D721Med (cell line): ENCODE data around the gene CDH23.

Experiments
- DNase-seq: peaks from one replicate; pipeline ENCODE4 v3.0.0; 2011; ENCODE audit warnings: low spot score; ENCODE audit not compliant: insufficient read length
- FAIRE-seq: peaks from 2 replicates; lab custom pipeline; 2011; peaks lifted over from hg19 to GRCh38; lab: Jason Lieb, UNC
- TF ChIP-seq, protein P1 (sequence below): IDR thresholded peaks from 2 replicates; pipeline ENCODE4 v1.5.1; 2012; ENCODE audit warnings: mild to moderate bottlenecking, control low read depth; ENCODE audit not compliant: insufficient read depth; ENCODE audit errors: missing control alignments

CDH23 gene

DNA sequence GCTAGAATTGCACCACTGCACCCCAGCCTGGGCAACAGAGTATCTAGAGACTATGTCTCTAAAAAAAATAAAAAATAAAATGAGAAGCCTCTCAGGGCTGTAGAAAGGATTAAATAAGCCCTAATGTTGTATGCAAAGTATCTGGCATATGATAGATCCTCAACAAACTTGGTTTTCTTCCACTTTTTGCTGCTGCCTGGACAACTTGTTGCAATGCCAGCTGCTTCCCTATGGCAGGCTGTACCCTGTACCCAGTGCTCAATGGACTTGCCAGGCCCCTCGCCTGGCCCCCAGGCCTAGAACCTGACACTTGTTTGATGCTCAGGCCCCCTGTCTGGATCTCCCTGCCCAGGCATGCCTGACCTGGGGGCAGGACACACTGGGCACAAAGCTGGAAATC lies 28.5 kb upstream of the CDH23 start:
- TF ChIP-seq, protein P1, sequence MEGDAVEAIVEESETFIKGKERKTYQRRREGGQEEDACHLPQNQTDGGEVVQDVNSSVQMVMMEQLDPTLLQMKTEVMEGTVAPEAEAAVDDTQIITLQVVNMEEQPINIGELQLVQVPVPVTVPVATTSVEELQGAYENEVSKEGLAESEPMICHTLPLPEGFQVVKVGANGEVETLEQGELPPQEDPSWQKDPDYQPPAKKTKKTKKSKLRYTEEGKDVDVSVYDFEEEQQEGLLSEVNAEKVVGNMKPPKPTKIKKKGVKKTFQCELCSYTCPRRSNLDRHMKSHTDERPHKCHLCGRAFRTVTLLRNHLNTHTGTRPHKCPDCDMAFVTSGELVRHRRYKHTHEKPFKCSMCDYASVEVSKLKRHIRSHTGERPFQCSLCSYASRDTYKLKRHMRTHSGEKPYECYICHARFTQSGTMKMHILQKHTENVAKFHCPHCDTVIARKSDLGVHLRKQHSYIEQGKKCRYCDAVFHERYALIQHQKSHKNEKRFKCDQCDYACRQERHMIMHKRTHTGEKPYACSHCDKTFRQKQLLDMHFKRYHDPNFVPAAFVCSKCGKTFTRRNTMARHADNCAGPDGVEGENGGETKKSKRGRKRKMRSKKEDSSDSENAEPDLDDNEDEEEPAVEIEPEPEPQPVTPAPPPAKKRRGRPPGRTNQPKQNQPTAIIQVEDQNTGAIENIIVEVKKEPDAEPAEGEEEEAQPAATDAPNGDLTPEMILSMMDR = no peak
- FAIRE-seq = no peak
- DNase-seq = no peak

DNA sequence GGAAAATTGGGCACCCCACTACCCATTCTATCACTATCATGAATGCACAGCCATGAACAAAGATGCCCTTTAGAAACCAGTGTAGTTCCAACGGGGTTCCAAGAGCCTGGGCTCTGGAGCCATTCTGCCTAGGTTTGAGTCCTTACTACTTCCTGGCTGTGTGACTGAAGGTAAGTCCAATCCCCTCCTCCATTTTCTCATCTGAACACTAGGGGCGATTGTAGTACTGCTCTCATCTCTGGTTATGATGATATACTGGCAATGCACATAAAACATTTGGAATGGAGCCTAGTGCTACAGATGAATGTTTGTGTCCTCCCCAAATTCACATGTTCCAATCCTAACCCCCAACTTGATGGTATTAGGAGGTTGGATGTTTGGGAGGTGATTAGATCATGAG lies 28.1 kb upstream of the CDH23 start:
- DNase-seq = no peak
- FAIRE-seq = no peak
- TF ChIP-seq, protein P1 = no peak

DNA sequence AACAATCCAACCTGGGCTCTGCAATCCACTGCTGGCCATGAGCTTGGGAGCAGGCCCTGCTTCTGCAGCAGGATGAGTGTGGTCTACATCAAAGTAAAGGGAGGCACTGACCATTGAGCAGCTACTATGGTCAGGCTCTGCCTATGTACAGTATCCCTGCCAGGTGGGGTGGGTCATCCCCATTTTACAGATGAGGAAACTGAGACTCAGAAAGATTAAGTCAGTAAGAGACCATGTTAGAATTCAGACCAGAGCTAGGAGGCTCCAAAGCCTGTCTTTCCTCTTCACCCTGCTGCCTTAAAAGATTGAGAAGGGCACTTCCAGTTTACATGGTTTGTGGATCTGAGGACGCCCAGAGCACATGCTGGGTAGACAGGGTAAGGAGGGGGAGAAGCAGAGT lies 27.1 kb upstream of the CDH23 start:
- TF ChIP-seq, protein P1 = no peak
- DNase-seq (no peak), FAIRE-seq (no peak)

DNA sequence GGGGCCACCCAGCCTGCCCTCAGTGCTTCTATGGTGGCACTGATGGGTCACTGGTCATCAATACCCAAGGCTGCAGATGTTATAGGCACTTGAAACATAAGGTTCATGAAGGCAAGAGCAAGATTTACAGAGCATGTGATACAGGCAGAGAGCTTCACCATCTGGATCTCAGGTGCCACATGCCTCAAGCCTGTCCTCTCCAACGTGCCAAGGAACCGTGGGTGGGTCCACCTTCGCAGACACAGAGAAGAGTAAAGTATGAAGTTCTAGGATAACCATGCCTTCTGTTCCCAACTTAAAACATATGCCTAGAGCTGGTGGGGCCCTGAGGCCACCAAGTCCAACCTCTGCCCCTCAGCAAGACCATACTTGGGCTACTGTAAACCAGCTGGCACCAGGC lies 26.7 kb upstream of the CDH23 start:
- TF ChIP-seq, protein P1 = no peak
- DNase-seq = no peak
- FAIRE-seq = no peak

DNA sequence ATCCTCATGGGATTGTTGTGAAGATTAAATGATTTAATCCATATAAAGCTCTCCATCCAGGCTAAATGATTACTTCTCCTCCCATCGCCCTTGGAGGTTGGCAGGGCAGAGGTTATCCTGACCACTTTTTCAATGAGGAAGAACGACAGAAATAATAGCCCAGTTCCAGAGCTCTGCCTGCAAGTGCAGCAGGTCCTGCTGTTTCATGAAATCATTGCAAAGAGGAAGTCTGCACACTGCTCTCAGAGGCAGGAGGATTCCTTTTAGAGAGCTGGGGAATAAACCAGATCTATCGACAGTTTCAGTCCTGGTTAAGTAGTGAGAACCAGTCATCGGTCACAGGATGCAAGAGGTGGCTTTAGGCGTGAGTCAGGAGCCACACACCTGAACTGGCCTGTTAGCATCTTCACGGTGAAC lies 25.0 kb upstream of the CDH23 start:
- TF ChIP-seq, protein P1 = no peak
- FAIRE-seq (no peak), DNase-seq (peak; percentile 69)

DNA sequence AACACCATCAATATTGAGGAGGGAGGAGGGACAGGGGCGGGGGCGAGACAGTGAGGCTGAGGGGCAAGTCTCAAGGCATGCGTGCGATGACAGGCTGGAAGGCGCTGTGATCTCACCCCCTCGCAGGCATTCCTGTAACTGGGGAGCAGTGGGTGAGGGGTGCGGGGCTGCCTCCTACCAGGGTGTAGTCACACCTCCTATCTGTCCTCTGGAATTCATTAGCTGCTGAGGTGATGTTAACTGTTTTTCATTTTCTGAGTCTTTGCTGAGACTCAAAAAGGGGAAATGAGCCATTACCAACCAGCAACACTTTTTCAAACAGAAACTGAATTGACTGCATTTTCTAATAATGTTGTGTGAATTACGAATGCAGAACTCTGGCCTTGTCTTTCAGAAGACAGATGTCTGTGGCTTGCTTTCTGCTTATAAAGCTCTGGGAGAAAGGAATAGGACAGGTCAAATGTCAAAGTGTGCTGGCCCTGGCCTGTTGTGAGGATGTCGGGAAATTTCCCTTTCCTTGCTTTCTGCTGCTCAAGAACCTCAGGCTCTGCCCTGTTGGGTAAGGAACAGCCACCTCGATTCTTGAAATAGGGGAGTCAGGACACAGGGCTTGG lies 23.7 kb upstream of the CDH23 start:
- FAIRE-seq (no peak), DNase-seq (no peak)
- TF ChIP-seq, protein P1 = no peak

DNA sequence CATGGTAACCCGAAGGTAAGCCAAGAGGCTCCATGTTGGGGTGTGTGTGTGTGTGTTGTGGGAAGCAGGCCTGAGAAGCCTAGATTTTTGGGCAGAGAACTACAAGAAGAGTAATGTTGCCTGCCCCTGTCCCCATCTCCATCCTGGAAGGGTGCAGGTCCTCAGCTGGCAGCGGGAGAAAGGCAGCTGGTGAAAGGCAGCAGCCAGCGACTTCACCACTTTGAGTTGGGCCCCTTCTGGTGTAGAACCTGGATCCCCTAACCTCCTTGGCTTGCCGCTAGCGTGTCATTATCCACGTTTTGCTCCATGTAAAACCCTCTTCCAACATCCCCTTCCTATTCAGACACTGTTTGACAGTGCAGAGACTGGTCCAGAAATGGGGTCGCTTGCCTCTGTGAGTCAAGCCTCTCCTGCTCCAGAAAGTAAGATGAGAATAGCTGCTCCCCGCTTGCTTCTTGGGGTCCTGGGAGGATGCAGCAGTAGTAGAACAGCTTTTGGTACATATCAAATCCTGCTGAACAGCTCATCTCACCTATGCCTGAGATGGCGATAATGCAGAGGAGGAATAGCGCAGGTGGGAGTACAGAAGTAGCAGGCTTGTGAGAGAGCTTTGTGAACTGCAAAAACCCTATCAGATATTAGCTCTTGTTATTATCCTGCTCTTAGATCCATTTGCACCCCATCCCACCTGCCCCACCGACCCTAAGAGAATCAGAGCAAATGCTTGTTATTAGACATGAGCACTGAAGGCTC lies 22.1 kb upstream of the CDH23 start:
- DNase-seq (no peak), FAIRE-seq (no peak)
- TF ChIP-seq, protein P1 = no peak
